HG02970 (cell line): Measurements from ENCODE around the gene CWC15.
"Not testable (repeated sequence)": the region's sequence is repeated elsewhere in the genome, so short reads cannot be mapped to it uniquely, and the experiment has no call there.

Experiments
- ATAC-seq: cut with Tn5 transposase; IDR thresholded peaks from one replicate; pipeline ENCODE4 v1.9.1; 2021; ENCODE audit warnings: mild to moderate bottlenecking, moderate library complexity, moderate number of reproducible peaks; ENCODE audit not compliant: unreplicated experiment, low FRiP score

Gene CWC15

DNA sequence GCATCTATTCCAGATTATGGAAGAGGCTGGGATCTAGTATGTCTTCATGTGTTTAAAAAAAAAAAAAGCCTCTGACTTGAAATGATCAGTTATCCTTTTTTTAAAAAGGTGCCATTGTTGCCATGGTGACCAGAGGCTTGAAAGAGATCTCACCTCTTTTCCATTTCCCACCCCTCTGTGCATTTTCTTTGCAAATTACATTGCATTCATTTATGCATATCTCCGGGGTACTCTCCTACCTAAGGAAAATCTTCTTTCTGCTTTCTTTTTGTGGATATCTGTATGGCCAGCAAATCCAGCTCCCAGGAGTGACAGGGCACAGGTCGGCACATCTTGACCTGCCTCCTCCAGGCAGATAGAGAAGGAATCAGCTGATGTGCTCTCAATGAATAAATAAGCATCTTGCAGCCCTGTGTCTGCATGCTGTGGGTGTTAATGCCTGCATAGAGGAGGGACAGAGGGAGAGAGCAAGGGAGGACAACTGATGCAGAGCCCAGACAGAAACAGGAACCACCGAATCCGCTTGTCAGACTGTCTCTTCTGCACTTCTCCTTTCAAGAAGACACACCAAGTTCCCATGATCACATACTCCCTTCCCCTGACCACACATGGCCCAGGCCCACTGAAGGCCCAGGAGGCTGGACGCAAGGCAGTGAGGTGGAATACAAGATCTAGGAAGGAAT is 50.9 kb downstream of the CWC15 start:
- ATAC-seq = no peak

DNA sequence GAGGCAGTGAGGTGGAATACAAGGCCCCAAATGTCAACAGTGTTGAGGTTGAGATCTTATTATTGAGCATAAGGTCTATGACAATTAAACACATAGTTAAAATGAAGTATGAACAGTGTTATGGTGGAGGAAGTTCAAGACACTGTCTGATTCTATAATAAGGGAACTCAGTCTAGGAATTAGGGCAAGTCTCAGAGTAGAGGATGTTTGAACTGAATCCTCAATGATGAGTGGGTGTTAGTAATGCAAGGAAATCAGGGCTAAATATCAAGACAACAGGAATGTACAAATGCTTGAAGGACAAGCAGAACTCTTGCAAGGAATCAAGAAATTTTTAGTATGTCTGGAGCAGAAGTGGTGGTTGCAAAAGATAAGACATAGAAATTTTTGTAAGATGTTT is 53.0 kb downstream of the CWC15 start:
- no peak for ATAC-seq

DNA sequence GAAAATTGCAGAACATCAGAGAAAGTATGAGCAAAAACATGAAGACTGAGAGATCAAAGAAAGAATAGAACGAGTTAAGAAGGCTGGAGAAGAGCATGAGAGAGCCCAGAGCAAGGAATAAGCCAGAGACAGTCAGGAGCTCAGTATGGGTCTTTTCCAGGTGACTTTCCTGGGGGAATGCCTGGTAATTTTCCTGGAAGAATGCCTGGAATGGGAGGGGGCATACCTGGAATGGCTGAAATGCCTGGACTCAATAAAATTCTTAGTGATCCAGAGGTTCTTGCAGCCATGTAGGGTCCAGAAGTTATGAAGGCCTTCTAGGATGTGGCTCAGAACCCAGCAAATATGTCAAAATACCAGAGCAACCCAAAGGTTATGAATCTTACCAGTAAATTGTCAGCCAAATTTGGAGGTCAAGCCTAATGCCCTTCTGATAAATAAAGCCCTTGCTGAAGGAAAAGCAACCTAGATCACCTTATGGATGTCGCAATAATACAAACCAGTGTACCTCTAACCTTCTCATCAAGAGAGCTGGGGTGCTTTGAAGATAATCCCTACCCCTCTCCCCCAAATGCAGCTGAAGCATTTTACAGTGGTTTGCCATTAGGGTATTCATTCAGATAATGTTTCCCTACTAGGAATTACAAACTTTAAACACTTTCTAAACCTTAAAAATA is 59.5 kb downstream of the CWC15 start:
- ATAC-seq = not testable (repeated sequence)

DNA sequence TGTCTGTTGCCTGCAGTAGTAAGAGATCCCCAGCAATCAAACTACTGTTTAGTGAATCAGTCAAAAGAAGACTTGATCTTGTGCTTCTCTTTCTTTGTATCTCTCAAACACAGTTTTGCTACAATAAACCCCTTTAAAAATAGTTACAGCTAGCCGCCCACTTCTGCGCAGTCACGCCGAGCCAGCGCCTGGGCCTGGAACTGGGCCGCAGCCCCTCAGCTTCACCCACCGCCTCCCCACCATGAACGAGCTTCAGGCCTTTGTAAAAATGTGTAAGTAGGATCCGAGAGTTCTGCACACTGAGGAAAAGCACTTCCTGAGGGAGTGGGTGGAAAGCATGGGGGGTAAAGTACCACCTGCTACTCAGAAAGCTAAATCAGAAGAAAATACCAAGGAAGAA is 60.5 kb downstream of the CWC15 start:
- ATAC-seq = no peak
